ENCODE measurements around the gene ARHGEF28. TPM values are rescaled to one million over a fixed set of nuclear protein-coding genes. Genes with fewer than 3 reads are reported as not detected.

ARHGEF28 gene
- total and polyA plus RNA-seq, 2 of the 4 experiments (the other 2 are of a cell fraction) = 3.6 to 16.0 TPM

DNA sequence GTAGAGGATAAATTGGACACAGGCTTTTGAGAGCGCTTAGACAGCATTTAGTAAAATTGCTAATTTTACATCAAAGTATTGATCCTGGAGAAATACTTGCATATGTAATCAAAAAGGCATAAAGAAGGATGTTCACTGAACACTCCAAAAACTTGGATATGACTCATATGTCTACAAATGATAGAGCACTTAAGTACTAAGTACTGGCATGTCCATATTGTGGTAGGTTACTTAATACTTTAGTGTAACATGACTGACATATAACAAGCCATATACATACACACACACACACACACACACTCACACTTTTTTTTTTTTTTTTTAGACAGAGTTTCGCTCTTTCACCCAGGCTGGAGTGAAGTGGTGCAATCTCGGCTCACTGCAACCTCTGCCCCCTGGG, 361.9 kb downstream of the ARHGEF28 start:
- CTCF ChIA-PET = no interaction called here
- POLR2A ChIA-PET (ENCODE audit: unreplicated experiment) = no interaction called here
- intact Hi-C loops (cut with micrococcal nuclease) = no loop called here

More for the DNA sequence above, 361.9 kb downstream of the ARHGEF28 start:
- WGBS, 2 experiments (ENCODE audit: extremely low coverage in 2 of 2, insufficient read length in 1 of 2) = no CpG with 5 or more reads among the region's 3 CpGs
- Histone ChIP-seq H3K4ac (ENCODE audit: low read depth, low read length) (no peak overlapping the region), H3K56ac (ENCODE audit: extremely low read depth, insufficient read depth, low read length) (no peak overlapping the region), H4K91ac (ENCODE audit: insufficient read depth, low read depth, low read length) (no peak overlapping the region), H2BK15ac (ENCODE audit: low read depth, low read length) (no peak overlapping the region), H3K4me1 (ENCODE audit: control insufficient read depth, insufficient read depth, low read length) (no peaks in the 10 kb centered on the region), H2BK20ac (ENCODE audit: low read depth, low read length) (no peak overlapping the region), H3K14ac (replicated peaks; ENCODE audit: low read depth, low read length) (no peak overlapping the region), H3K4me2 (ENCODE audit: low read depth, low read length) (no peak overlapping the region), H4K5ac (ENCODE audit: low read depth, low read length) (no peak overlapping the region), H3K23ac (ENCODE audit: low read depth, low read length) (no peak overlapping the region), H2BK120ac (ENCODE audit: low read depth, low read length) (no peak overlapping the region), H2BK5ac (ENCODE audit: low read depth, low read length, poor library complexity, severe bottlenecking) (no peak overlapping the region), H3K9me3 (ENCODE audit: control insufficient read depth, insufficient read depth, low read length) (no peaks in the 10 kb centered on the region), H2AK9ac (replicated peaks; ENCODE audit: low read depth, low read length, poor library complexity) (no peak overlapping the region), H3K18ac (ENCODE audit: low read depth, low read length) (no peak overlapping the region), H4K8ac (ENCODE audit: low read depth in 2 of 2, low read length in 2 of 2) (no peak overlapping the region), H4K20me1 (ENCODE audit: insufficient read depth, low read length) (no peaks in the 10 kb centered on the region), H3K36me3 (ENCODE audit: control insufficient read depth, insufficient read depth, low read length) (no peaks in the 10 kb centered on the region), H3K9ac (ENCODE audit: low read depth, low read length) (no peak overlapping the region), H2AFZ (replicated peaks; ENCODE audit: low read length, poor library complexity) (no peak overlapping the region), H3K4me3 (ENCODE audit: insufficient read depth, low read depth, low read length) (no peak overlapping the region), H3K27me3 (ENCODE audit: control insufficient read depth, insufficient read depth, low read length) (peaks cover 20% of the 10 kb centered on the region), H2AK5ac (ENCODE audit: low read depth, low read length) (no peak overlapping the region), H3K79me1 (ENCODE audit: low read depth in 1 of 2, low read length in 2 of 2) (no peaks in the 10 kb centered on the region), H3K9me1 (ENCODE audit: insufficient read depth, low read length) (no peaks in the 10 kb centered on the region), H3K27ac (ENCODE audit: insufficient read depth, low read length) (no peak overlapping the region)
- TF ChIP-seq, protein P1, sequence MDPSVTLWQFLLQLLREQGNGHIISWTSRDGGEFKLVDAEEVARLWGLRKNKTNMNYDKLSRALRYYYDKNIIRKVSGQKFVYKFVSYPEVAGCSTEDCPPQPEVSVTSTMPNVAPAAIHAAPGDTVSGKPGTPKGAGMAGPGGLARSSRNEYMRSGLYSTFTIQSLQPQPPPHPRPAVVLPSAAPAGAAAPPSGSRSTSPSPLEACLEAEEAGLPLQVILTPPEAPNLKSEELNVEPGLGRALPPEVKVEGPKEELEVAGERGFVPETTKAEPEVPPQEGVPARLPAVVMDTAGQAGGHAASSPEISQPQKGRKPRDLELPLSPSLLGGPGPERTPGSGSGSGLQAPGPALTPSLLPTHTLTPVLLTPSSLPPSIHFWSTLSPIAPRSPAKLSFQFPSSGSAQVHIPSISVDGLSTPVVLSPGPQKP (IDR thresholded peaks at IDR 0.05; ENCODE audit: borderline replicate concordance, low read depth, low read length) = no peak
- no peak for TF ChIP-seq CHD1 (IDR thresholded peaks at IDR 0.05; ENCODE audit: low read depth, low read length)
- no peak for TF ChIP-seq CEBPB (IDR thresholded peaks at IDR 0.05; ENCODE audit: low read depth, low read length)
- TF ChIP-seq MXI1 (IDR thresholded peaks at IDR 0.05; ENCODE audit: borderline replicate concordance, low read depth, low read length) = no peak
- ATAC-seq (ENCODE audit: low read depth) (no peak), DNase-seq (no peak)
- no TSS peak for BruUV-seq (replicated peaks)
- in situ Hi-C loops (cut with MboI; ENCODE audit: low sequenced_read_pairs) = no loop called here
- dilution Hi-C loops (cut with HindIII; ENCODE audit: low sequenced_read_pairs, unreplicated experiment) = no loop called here
